Neural progenitor cell (in vitro differentiated cells): ENCODE results near the gene PRSS8.

Experiments used
- EZH2 ChIP-seq: fragments of 200-600 bp; sonication (generic); IDR thresholded peaks from 2 replicates; pipeline ENCODE4 v1.6.1; 2017; ENCODE audit warnings: antibody characterized with exemption, mild to moderate bottlenecking, moderate library complexity
- TF ChIP-seq, protein P1 (sequence below): fragments of 200-600 bp; sonication (generic); IDR thresholded peaks from 2 replicates; pipeline ENCODE4 v1.5.1; 2017; ENCODE audit warnings: antibody characterized with exemption, mild to moderate bottlenecking

GRCh38 chr16:31148281-31148728 lies 12.8 kb upstream of the PRSS8 start:
- TF ChIP-seq, protein P1, sequence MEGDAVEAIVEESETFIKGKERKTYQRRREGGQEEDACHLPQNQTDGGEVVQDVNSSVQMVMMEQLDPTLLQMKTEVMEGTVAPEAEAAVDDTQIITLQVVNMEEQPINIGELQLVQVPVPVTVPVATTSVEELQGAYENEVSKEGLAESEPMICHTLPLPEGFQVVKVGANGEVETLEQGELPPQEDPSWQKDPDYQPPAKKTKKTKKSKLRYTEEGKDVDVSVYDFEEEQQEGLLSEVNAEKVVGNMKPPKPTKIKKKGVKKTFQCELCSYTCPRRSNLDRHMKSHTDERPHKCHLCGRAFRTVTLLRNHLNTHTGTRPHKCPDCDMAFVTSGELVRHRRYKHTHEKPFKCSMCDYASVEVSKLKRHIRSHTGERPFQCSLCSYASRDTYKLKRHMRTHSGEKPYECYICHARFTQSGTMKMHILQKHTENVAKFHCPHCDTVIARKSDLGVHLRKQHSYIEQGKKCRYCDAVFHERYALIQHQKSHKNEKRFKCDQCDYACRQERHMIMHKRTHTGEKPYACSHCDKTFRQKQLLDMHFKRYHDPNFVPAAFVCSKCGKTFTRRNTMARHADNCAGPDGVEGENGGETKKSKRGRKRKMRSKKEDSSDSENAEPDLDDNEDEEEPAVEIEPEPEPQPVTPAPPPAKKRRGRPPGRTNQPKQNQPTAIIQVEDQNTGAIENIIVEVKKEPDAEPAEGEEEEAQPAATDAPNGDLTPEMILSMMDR: no peak
- no peak for TF ChIP-seq EZH2
